Ascending aorta (tissue), 2 donors: ENCODE data around the gene BORCS6. TPM values are rescaled to one million over a fixed set of nuclear protein-coding genes. Genes with fewer than 3 reads are reported as not detected.

ENCODE experiments used
- DNase-seq, 2 donors: peaks; one replicate each; pipeline ENCODE4 v3.0.0-alpha.2; 2019; ENCODE audit warnings: low spot score in 2 of 2
- H3K27ac ChIP-seq, 2 donors: fragments of 200-600 bp; sonication (generic); one replicate each; pipeline ENCODE4 v1.5.1; 2016 to 2017; ENCODE audit warnings: mild to moderate bottlenecking in 1 of 2
- H3K27me3 ChIP-seq: fragments of 200-600 bp; sonication (generic); one replicate; pipeline ENCODE4 v1.5.1; 2017
- H3K36me3 ChIP-seq, 2 donors: fragments of 200-600 bp; sonication (generic); one replicate each; pipeline ENCODE4 v1.5.1; 2016
- H3K4me1 ChIP-seq, 2 donors: fragments of 200-600 bp; sonication (generic); one replicate each; pipeline ENCODE4 v1.5.1; 2016 to 2017; ENCODE audit warnings: mild to moderate bottlenecking in 1 of 2
- H3K4me3 ChIP-seq, 2 donors: fragments of 200-600 bp; sonication (generic); one replicate each; pipeline ENCODE4 v1.5.1; 2016 to 2017; ENCODE audit warnings: mild to moderate bottlenecking in 1 of 2
- H3K9me3 ChIP-seq, 2 donors: fragments of 200-600 bp; sonication (generic); one replicate each; pipeline ENCODE4 v1.5.1; 2016
- intact Hi-C: fragments of 100-400 bp; cut with DNase I; formaldehyde crosslinking; loops from one replicate; pipeline ENCODE4 v1.15.1; 2023
- total RNA-seq: library from RNA; depleted of rRNA; stranded (reverse); fragments of >200 nt; gene quantifications from one replicate; pipeline ENCODE4 v1.1.0, GENCODE V29; 2016
- TF ChIP-seq, protein P1 (sequence below), 3 experiments: fragments of 200-600 bp in 2 of 3; fragments of 450-650 bp in 1 of 3; sonication (generic) in 2 of 3; IDR thresholded peaks; one replicate each; pipeline ENCODE4 v1.5.1; 2016 to 2019; ENCODE audit warnings: antibody characterized with exemption in 3 of 3, mild to moderate bottlenecking in 1 of 3, moderate library complexity in 1 of 3

BORCS6 gene
- total RNA-seq, 1 donor from 2014 or later, result 29.5 TPM

DNA sequence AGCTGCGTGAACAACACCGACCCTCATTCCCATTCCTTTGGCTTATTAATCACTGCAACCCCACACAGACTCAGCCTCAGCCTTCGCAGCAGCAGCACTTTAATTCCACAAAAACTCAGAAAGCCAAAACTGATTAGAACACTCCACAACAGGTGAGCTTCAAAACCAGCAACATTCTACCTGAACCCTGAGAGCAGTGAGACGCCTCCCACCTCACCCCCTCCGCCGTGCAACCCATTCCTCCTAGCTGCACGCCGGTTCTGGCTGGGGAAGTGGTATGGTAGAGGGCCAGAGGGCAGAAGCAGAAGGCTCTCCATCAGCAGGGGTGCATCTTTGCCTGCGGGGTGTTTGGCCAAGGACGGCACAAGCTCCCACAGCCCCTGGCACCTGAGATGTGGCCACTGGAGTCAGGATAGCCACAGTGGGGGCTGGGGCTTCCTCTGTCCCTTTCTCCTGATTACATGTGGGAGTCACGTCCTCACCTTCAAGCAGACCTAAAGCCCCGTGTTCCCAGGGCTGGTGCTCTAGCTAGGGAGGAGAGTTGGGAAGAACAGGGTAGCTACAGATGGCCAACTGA, 1.6 kb downstream of the BORCS6 start:
- H3K4me3 ChIP-seq, result peak overlapping the region; percentile 69 to 81
- no peaks in the 10 kb centered on the region for H3K9me3 ChIP-seq
- H3K36me3 ChIP-seq, result no peaks in the 10 kb centered on the region
- H3K27me3 ChIP-seq, result no peaks in the 10 kb centered on the region
- no peak for DNase-seq
- peaks cover 14 to 28% of the 10 kb centered on the region in 2 donors for H3K4me1 ChIP-seq
- TF ChIP-seq, protein P1, sequence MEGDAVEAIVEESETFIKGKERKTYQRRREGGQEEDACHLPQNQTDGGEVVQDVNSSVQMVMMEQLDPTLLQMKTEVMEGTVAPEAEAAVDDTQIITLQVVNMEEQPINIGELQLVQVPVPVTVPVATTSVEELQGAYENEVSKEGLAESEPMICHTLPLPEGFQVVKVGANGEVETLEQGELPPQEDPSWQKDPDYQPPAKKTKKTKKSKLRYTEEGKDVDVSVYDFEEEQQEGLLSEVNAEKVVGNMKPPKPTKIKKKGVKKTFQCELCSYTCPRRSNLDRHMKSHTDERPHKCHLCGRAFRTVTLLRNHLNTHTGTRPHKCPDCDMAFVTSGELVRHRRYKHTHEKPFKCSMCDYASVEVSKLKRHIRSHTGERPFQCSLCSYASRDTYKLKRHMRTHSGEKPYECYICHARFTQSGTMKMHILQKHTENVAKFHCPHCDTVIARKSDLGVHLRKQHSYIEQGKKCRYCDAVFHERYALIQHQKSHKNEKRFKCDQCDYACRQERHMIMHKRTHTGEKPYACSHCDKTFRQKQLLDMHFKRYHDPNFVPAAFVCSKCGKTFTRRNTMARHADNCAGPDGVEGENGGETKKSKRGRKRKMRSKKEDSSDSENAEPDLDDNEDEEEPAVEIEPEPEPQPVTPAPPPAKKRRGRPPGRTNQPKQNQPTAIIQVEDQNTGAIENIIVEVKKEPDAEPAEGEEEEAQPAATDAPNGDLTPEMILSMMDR (IDR thresholded peaks at IDR 0.05), result no peak
- peak overlapping the region; percentile 96 to 97 for H3K27ac ChIP-seq
- intact Hi-C loops, result loop anchor here (5.0 kb wide), 1 partner anchor 109 kb away; the partner anchor contains the start of gene SLC25A35

DNA sequence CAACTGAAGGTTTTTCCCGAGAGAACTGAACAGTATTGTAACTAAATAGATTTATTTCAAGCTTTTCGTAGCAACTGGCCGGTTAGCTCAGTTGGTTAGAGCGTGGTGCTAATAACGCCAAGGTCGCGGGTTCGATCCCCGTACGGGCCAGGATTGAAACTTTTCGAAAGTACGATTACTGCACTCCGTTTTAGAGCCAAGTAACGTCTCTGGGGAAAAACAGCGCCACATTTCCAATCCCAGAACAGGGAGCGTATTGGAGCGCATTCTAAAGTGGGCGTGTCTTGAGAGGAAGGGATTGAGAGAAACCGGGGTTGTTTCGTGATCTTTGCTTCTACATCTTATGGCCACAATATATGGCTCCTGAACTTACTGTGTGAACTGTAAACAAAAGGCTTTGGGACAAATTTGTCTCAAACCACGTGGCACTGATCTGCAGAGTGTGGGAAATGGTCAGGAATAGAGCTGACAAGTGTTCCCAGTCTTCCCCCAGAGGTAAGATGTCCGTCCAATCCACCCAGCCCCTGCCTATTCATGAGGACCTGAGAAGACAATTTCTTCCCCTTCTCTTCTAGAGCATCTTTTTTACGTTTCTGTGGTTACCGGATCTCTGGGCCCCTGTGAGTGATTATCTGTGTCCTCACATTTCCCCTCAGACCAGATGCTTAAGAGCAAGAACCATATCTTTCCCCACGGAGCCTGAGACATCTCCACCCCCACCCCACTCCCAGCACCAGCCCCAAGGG, 2.3 kb downstream of the BORCS6 start:
- no peaks in the 10 kb centered on the region for H3K36me3 ChIP-seq
- H3K27me3 ChIP-seq, result no peaks in the 10 kb centered on the region
- peaks cover 14 to 28% of the 10 kb centered on the region in 2 donors for H3K4me1 ChIP-seq
- no peaks in the 10 kb centered on the region for H3K9me3 ChIP-seq
- TF ChIP-seq, protein P1 (IDR thresholded peaks at IDR 0.05), result no peak
- peak overlapping the region; percentile 96 to 97 for H3K27ac ChIP-seq
- intact Hi-C loops, result loop anchor here (1.0 to 5.0 kb wide), 4 partner anchors 25 to 110 kb away; partner anchors contain the start of genes SLC25A35 and VAMP2
- peak overlapping the region; percentile 75 to 81 for H3K4me3 ChIP-seq
- peak; percentile 62 to 97 for DNase-seq

DNA sequence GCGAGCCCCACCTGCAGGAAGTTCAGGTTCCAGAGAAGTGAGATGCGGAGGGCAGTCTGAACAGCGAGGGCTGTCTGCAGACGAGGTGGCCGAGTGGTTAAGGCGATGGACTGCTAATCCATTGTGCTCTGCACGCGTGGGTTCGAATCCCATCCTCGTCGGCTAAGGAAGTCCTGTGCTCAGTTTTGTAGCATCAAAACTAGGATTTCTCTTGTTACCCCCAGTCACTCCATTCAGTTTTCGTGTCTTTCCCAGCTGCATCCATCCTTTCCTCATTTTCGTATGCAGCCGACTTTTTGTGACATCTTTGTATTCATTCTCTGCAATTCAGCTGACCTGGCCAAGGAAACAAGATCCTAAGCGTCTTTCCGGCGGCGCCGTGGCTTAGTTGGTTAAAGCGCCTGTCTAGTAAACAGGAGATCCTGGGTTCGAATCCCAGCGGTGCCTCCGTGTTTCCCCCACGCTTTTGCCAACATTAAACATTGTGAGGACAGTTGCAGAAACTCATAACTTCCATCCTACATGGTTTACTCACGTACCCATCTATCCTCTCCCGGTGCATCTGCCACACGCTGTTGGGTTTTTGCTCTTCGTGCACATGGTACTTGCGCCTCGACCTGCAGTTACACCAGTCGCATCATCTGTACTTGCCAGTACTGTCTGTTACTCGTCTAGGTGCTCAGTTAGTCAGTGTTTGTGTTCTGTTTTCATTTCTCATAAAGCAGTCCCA, 3.0 kb downstream of the BORCS6 start:
- no peaks in the 10 kb centered on the region for H3K36me3 ChIP-seq
- intact Hi-C loops, result loop anchor here (1.0 to 5.0 kb wide), 6 partner anchors 24 to 110 kb away; partner anchors contain the start of genes SLC25A35 and VAMP2
- H3K27me3 ChIP-seq, result no peaks in the 10 kb centered on the region
- no peaks in the 10 kb centered on the region for H3K9me3 ChIP-seq
- TF ChIP-seq, protein P1 (IDR thresholded peaks at IDR 0.05), result peak in 1 of 3 experiments; percentile 46
- peak overlapping the region; percentile 70 to 75 for H3K4me3 ChIP-seq
- H3K27ac ChIP-seq, result peak overlapping the region; percentile 88 to 96
- DNase-seq, result peak; percentile 83 to 97
- peaks cover 14 to 28% of the 10 kb centered on the region in 2 donors for H3K4me1 ChIP-seq

DNA sequence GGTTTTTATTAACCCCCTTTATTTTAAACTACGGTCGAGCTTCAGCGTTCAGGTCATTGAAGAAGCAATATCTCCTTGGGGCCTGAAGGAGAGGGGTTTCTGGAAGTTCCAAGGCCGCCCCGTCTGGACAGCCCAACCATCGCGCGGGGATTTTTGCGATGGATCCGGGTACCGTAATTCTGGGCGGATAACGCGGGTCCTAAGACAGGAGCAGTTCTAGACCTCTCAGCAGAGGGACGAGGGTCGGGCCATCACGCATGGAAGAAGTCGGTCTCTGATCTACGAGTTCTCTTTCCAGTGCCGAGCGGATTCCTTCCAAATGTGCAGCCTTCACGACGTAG, 3.6 kb downstream of the BORCS6 start:
- Histone ChIP-seq H3K4me3 (peak overlapping the region; percentile 70 to 75), H3K9me3 (no peaks in the 10 kb centered on the region), H3K27me3 (no peaks in the 10 kb centered on the region), H3K4me1 (peaks cover 14 to 24% of the 10 kb centered on the region in 2 donors), H3K27ac (peak overlapping the region; percentile 88 to 96), H3K36me3 (no peaks in the 10 kb centered on the region)
- TF ChIP-seq, protein P1 (IDR thresholded peaks at IDR 0.05), result peak in 2 of 3 experiments; percentile 29 to 37
- no peak for DNase-seq
- intact Hi-C loops, result loop anchor here (1.0 to 5.0 kb wide), 4 partner anchors 24 to 111 kb away; partner anchors contain the start of genes SLC25A35 and VAMP2
